Skeletal muscle cell (primary cell): ENCODE results near the gene MGME1.
"Not testable (repeated sequence)": the region's sequence is repeated elsewhere in the genome, so short reads cannot be mapped to it uniquely, and the experiment has no call there.

Experiments
- DNase-seq: peaks from one replicate; pipeline ENCODE4 v3.0.0-alpha.2; 2010; ENCODE audit warnings: low read depth
- H3K4me3 ChIP-seq: 2 replicates; pipeline ENCODE4 v1.5.1; 2011; ENCODE audit warnings: low read depth, mild to moderate bottlenecking, control low read depth, low read length, moderate library complexity

Gene MGME1

GRCh38 chr20:17957505-17958363 is 11.1 kb upstream of the MGME1 start:
- no peak for DNase-seq
- H3K4me3 ChIP-seq: no peak overlapping the region

GRCh38 chr20:17958373-17959256 is 10.2 kb upstream of the MGME1 start:
- H3K4me3 ChIP-seq: no peak overlapping the region
- no peak for DNase-seq

GRCh38 chr20:17959257-17959627 is 9.6 kb upstream of the MGME1 start:
- no peak overlapping the region for H3K4me3 ChIP-seq
- DNase-seq: no peak

- DNase-seq, H3K4me3 ChIP-seq: not testable (repeated sequence)
Measured at GRCh38 chr20:17960400-17960885, 8.4 kb upstream of the MGME1 start.

- no peak overlapping the region for H3K4me3 ChIP-seq
- DNase-seq: no peak
Measured at GRCh38 chr20:17960927-17961586, 7.8 kb upstream of the MGME1 start.

- no peak overlapping the region for H3K4me3 ChIP-seq
- no peak for DNase-seq
Measured at GRCh38 chr20:17961587-17961940, 7.3 kb upstream of the MGME1 start.

- DNase-seq: no peak
- no peak overlapping the region for H3K4me3 ChIP-seq
Measured at GRCh38 chr20:17963114-17963897, 5.5 kb upstream of the MGME1 start.

GRCh38 chr20:17964073-17964472 is 4.7 kb upstream of the MGME1 start:
- no peak for DNase-seq
- H3K4me3 ChIP-seq: no peak overlapping the region

GRCh38 chr20:17964632-17965031 is 4.2 kb upstream of the MGME1 start:
- no peak for DNase-seq
- no peak overlapping the region for H3K4me3 ChIP-seq

- peak overlapping the region; percentile 98 for H3K4me3 ChIP-seq
- no peak for DNase-seq
Measured at GRCh38 chr20:17965042-17965697, 3.6 kb upstream of the MGME1 start.

GRCh38 chr20:17966432-17967310 is 2.1 kb upstream of the MGME1 start:
- DNase-seq: no peak
- H3K4me3 ChIP-seq: peak overlapping the region; percentile 98

- peak overlapping the region; percentile 98 for H3K4me3 ChIP-seq
- DNase-seq: no peak
Measured at GRCh38 chr20:17967521-17968365, 1.1 kb upstream of the MGME1 start.

GRCh38 chr20:17969278-17969883 is 563 bp downstream of the MGME1 start:
- no peak for DNase-seq
- peak overlapping the region; percentile 98 for H3K4me3 ChIP-seq

GRCh38 chr20:17969884-17970409 is 1.1 kb downstream of the MGME1 start:
- peak overlapping the region; percentile 98 for H3K4me3 ChIP-seq
- DNase-seq: no peak

- DNase-seq: peak; percentile 38
- peak overlapping the region; percentile 98 for H3K4me3 ChIP-seq
Measured at GRCh38 chr20:17971300-17972013, 2.6 kb downstream of the MGME1 start.

- DNase-seq: no peak
- peak overlapping the region; percentile 98 for H3K4me3 ChIP-seq
Measured at GRCh38 chr20:17972121-17972520, 3.3 kb downstream of the MGME1 start.
